GM12878 (cell line): ENCODE results near the gene PLD4. TPM values are rescaled to one million over a fixed set of nuclear protein-coding genes. Genes with fewer than 3 reads are reported as not detected.

Source experiments
- ATAC-seq: fragments of 200-7000 bp; cut with Tn5 transposase; 3 replicates; pipeline ENCODE4 v1.9.1; 2020; ENCODE audit warnings: mild to moderate bottlenecking, moderate library complexity
- BruUV-seq: library from RNA; stranded (reverse); fragments of 400-500 nt; replicated peaks from 2 replicates; lab custom pipeline; 2021; lab: Mats Ljungman, UMichigan
- CTCF ChIA-PET: fragments of 300-600 bp; sonication (Branson Sonifier 250); formaldehyde crosslinking; extraction: SDS; loops from one replicate; lab custom pipeline; 2021; ENCODE audit warnings: inconsistent platforms; lab: Yijun Ruan, JAX
- POLR2A ChIA-PET: fragments of 350-600 bp; formaldehyde crosslinking; extraction: SDS; loops from one replicate; lab custom pipeline; 2021; ENCODE audit warnings: inconsistent platforms; lab: Charles Lee
- RAD21 ChIA-PET: fragments of 300-600 bp; sonication (Branson Sonifier 250); formaldehyde crosslinking; loops from one replicate; lab custom pipeline; 2023; ENCODE audit warnings: antibody characterized with exemption; ENCODE audit not compliant: unreplicated experiment; lab: Charles Lee
- SMC1A ChIA-PET: fragments of 300-600 bp; sonication (Branson Sonifier 250); formaldehyde crosslinking; loops from one replicate; lab custom pipeline; 2023; ENCODE audit not compliant: unreplicated experiment, uncharacterized antibody; lab: Charles Lee
- DNase-seq: peaks from one replicate; pipeline ENCODE4 v3.0.0-alpha.2; 2011; ENCODE audit warnings: low read depth, low spot score
- FAIRE-seq: peaks from 3 replicates; lab custom pipeline; 2011; peaks lifted over from hg19 to GRCh38; lab: Jason Lieb, UNC
- H2AFZ ChIP-seq: 2 replicates; pipeline ENCODE4 v1.6.0; 2011; ENCODE audit warnings: low read depth, low read length, control low read depth; ENCODE audit not compliant: control insufficient read depth
- H3K27ac ChIP-seq: 2 replicates; pipeline ENCODE4 v1.5.1; 2011; ENCODE audit warnings: control low read depth; ENCODE audit not compliant: control insufficient read depth, insufficient read depth
- H3K27me3 ChIP-seq, 2 experiments: replicated peaks in 1 of 2; 2 replicates each; pipeline versions ENCODE4 v1.6.0 to v1.6.1; 2011; ENCODE audit warnings: low read length in 1 of 2; ENCODE audit not compliant: control insufficient read depth in 2 of 2, insufficient read depth in 2 of 2
- H3K36me3 ChIP-seq, 2 experiments: 2 replicates each; pipeline ENCODE4 v1.5.1; 2011; ENCODE audit warnings: low read length in 1 of 2; ENCODE audit not compliant: control insufficient read depth in 2 of 2, insufficient read depth in 2 of 2
- H3K4me1 ChIP-seq: 2 replicates; pipeline ENCODE4 v1.6.1; 2011; ENCODE audit warnings: mild to moderate bottlenecking, low read length, moderate library complexity, mixed read lengths; ENCODE audit not compliant: control insufficient read depth, insufficient read depth
- H3K4me2 ChIP-seq: 2 replicates; pipeline ENCODE4 v1.6.0; 2011; ENCODE audit warnings: control low read depth; ENCODE audit not compliant: control insufficient read depth, insufficient read depth
- H3K4me3 ChIP-seq: fragments of 200-600 bp; sonication (generic); 2 replicates; pipeline ENCODE4 v1.5.1; 2016
- H3K79me2 ChIP-seq: 2 replicates; pipeline ENCODE4 v1.6.0; 2011; ENCODE audit warnings: low read length; ENCODE audit not compliant: control insufficient read depth, insufficient read depth
- H3K9ac ChIP-seq: 2 replicates; pipeline ENCODE4 v1.8.0; 2011; ENCODE audit warnings: low read length, control low read depth, mixed read lengths; ENCODE audit not compliant: control insufficient read depth, insufficient read depth
- H3K9me3 ChIP-seq: replicated peaks from 3 replicates; pipeline ENCODE4 v1.5.1; 2011; ENCODE audit warnings: mild to moderate bottlenecking, low read length; ENCODE audit not compliant: control insufficient read depth, insufficient read depth
- H4K20me1 ChIP-seq: 2 replicates; pipeline ENCODE4 v1.6.0; 2011; ENCODE audit not compliant: control insufficient read depth, insufficient read depth
- CTCF ChIP-seq, 3 experiments: IDR thresholded peaks in 2 of 3; conservative IDR thresholded peaks in 1 of 3; 2 replicates each; pipeline ENCODE4 v1.5.1; 2011; ENCODE audit warnings: low read depth in 3 of 3, low read length in 3 of 3, mild to moderate bottlenecking in 3 of 3, control low read depth in 2 of 3, moderate library complexity in 2 of 3, inconsistent platforms in 1 of 3, mixed read lengths in 1 of 3; ENCODE audit not compliant: control insufficient read depth in 2 of 3, insufficient read depth in 1 of 3; ENCODE audit errors: extremely low read depth in 1 of 3
- EZH2 ChIP-seq: IDR thresholded peaks from 2 replicates; pipeline ENCODE4 v1.6.1; 2012; ENCODE audit warnings: low read depth, mild to moderate bottlenecking, control low read depth, inconsistent platforms, low read length, borderline replicate concordance; ENCODE audit not compliant: control insufficient read depth
- RAD21 ChIP-seq: IDR thresholded peaks from 2 replicates; pipeline ENCODE4 v1.6.1; 2011; ENCODE audit warnings: mild to moderate bottlenecking, low read depth, low read length, moderate library complexity; ENCODE audit not compliant: insufficient read depth
- WGBS: methylation state at CpG from one replicate; pipeline ENCODE4 v1.1.6; 2016; ENCODE audit warnings: low lambda C conversion rate; ENCODE audit not compliant: insufficient replicate concordance, insufficient coverage; ENCODE audit errors: missing lambda C conversion rate; 5-methylcytosine and 5-hydroxymethylcytosine counted together
- in situ Hi-C: fragments of 300-500 bp; cut with MboI; formaldehyde crosslinking; loops from 9 replicates; pipeline ENCODE4 v1.14.3; 2018; ENCODE audit warnings: mixed read lengths
- intact Hi-C: fragments of 100-400 bp; cut with micrococcal nuclease; formaldehyde crosslinking; loops from one replicate; pipeline ENCODE4 v1.14.2; 2022; ENCODE audit not compliant: unreplicated experiment
- polyA plus RNA-seq, 11 experiments: library from polyadenylated mRNA; depleted of rRNA in 4 of 11; unstranded in 6 of 11; stranded (reverse) in 5 of 11; fragments of >200 nt; fragmentation: Nextera tagmentation in 4 of 11; fragmentation: Illumina TruSeq in 1 of 11; extraction: Ambion mirVana in 4 of 11; extraction: Trizol in 1 of 11; gene quantifications; 1 replicate in 1 of 11; 2 replicates in 10 of 11; pipeline versions ENCODE4 v1.2.1 to v1.2.3, GENCODE V29; 2011 to 2016; ENCODE audit warnings: inconsistent platforms in 2 of 11, missing spikeins in 2 of 11, low read depth in 1 of 11
- total RNA-seq, 4 experiments: library from RNA; depleted of rRNA in 3 of 4; stranded (reverse); fragments of >200 nt in 3 of 4; fragmentation: Illumina TruSeq in 1 of 4; extraction: Trizol in 1 of 4; gene quantifications; 2 replicates each; pipeline versions ENCODE4 v1.2.1 to v1.2.3, GENCODE V29; 2013 to 2021

Gene PLD4
- total and polyA plus RNA-seq, 10 of the 15 experiments (the other 5 are each of a cell fraction or from before 2014, with no cell fraction given) = 0.20 to 57.7 (median 9.9) TPM

- ChIA-PET RAD21 (interaction anchor here (0.6 to 3.8 kb wide), 5 partner anchors 41 to 111 kb away, joined by 3 to 26 read pairs (median 4); no protein-coding TSS in a partner anchor), POLR2A (no interaction called here), CTCF (interaction anchor here (0.7 to 5.0 kb wide), 16 partner anchors 8 to 115 kb away, joined by 3 to 82 read pairs (median 5); partner anchors contain the start of genes CLBA1 and PLD4), SMC1A (interaction anchor here (0.9 to 3.4 kb wide), 8 partner anchors 9 to 106 kb away, joined by 3 to 24 read pairs (median 4); no protein-coding TSS in a partner anchor)
- Histone ChIP-seq H3K27ac (no peak overlapping the region), H3K27me3 (peaks cover 7 to 10% of the 10 kb centered on the region in 2 experiments), H3K4me2 (no peak overlapping the region), H3K79me2 (no peaks in the 10 kb centered on the region), H3K4me1 (no peaks in the 10 kb centered on the region; the same call in 1 of the 2 replicates), H2AFZ (no peak overlapping the region), H4K20me1 (no peaks in the 10 kb centered on the region), H3K9ac (no peak overlapping the region), H3K4me3 (no peak overlapping the region), H3K9me3 (no peaks in the 10 kb centered on the region), H3K36me3 (no peaks in the 10 kb centered on the region)
- FAIRE-seq (no peak), ATAC-seq (peak; percentile 55), DNase-seq (no peak)
- intact Hi-C loops = loop anchor here (1.0 to 10.0 kb wide), 3 partner anchors 70 to 111 kb away; no protein-coding TSS in a partner anchor
- no TSS peak for BruUV-seq
- 19% methylated on average over 21 of the region's 21 CpGs for WGBS
- TF ChIP-seq EZH2 = no peak
- TF ChIP-seq CTCF (IDR thresholded peaks at IDR 0.05 in 2 of 3, conservative IDR thresholded peaks at IDR 0.05 in 1 of 3; ENCODE audit: control insufficient read depth in 2 of 3, extremely low read depth in 1 of 3, insufficient read depth in 1 of 3, low read depth in 3 of 3, low read length in 3 of 3) = peak in 2 of 3 experiments; percentile 49 to 56; a peak in 3 of 6 replicates
- TF ChIP-seq RAD21 = peak; percentile 44
- in situ Hi-C loops = no loop called here
These were observed 51.0 kb downstream of the PLD4 start for GRCh38 chr14:104975481-104976197.
